Gastroesophageal sphincter (tissue), 4 donors: Measurements from ENCODE around the gene NOL4L. TPM values are rescaled to one million over a fixed set of nuclear protein-coding genes. Genes with fewer than 3 reads are reported as not detected.
A peak's percentile ranks its signal among the peaks of the same experiment; 100 is the strongest.

Source experiments
- ATAC-seq: fragments of 150-250 bp; one replicate; pipeline ENCODE4 v1.9.1; 2016; ENCODE audit warnings: mild to moderate bottlenecking, moderate library complexity
- H3K27ac ChIP-seq, 4 donors: fragments of 200-600 bp; sonication (generic) in 3 of 4; 1 replicate in 3 of 4; 2 replicates in 1 of 4; pipeline ENCODE4 v1.5.1; 2016 to 2019
- H3K27me3 ChIP-seq: fragments of 200-600 bp; sonication (generic); one replicate; pipeline ENCODE4 v1.5.1; 2019
- H3K36me3 ChIP-seq, 2 donors: fragments of 200-600 bp; sonication (generic); one replicate each; pipeline ENCODE4 v1.5.1; 2019; ENCODE audit warnings: control low read depth in 1 of 2
- H3K4me1 ChIP-seq, 3 donors: fragments of 200-600 bp; sonication (generic); 1 replicate in 2 of 3; 2 replicates in 1 of 3; pipeline ENCODE4 v1.5.1; 2016 to 2019; ENCODE audit warnings: control low read depth in 2 of 3
- H3K4me3 ChIP-seq, 2 donors: fragments of 200-600 bp; sonication (generic); one replicate each; pipeline ENCODE4 v1.5.1; 2019; ENCODE audit warnings: mild to moderate bottlenecking in 1 of 2, moderate library complexity in 1 of 2
- H3K9me3 ChIP-seq, 3 donors: fragments of 200-600 bp; sonication (generic); one replicate each; pipeline ENCODE4 v1.5.1; 2017 to 2019; ENCODE audit warnings: control low read depth in 2 of 3
- CTCF ChIP-seq, 4 experiments: fragments of 200-600 bp in 2 of 4; fragments of 450-650 bp in 2 of 4; sonication (generic) in 1 of 4; IDR thresholded peaks; one replicate each; pipeline ENCODE4 v1.5.1; 2017 to 2019; ENCODE audit warnings: antibody characterized with exemption in 4 of 4, mild to moderate bottlenecking in 2 of 4, moderate library complexity in 2 of 4
- EP300 ChIP-seq: sonication (generic); formaldehyde crosslinking; IDR thresholded peaks from one replicate; pipeline ENCODE4 v1.6.1; 2017; ENCODE audit warnings: antibody characterized with exemption, mild to moderate bottlenecking
- POLR2A ChIP-seq, 2 donors: fragments of 450-650 bp; IDR thresholded peaks; one replicate each; pipeline ENCODE4 v1.6.1; 2017; ENCODE audit warnings: antibody characterized with exemption in 2 of 2, mild to moderate bottlenecking in 2 of 2, moderate library complexity in 1 of 2
- POLR2AphosphoS5 ChIP-seq: sonication (generic); formaldehyde crosslinking; IDR thresholded peaks from one replicate; pipeline ENCODE4 v1.6.1; 2017; ENCODE audit warnings: antibody characterized with exemption
- WGBS, 2 donors: methylation state at CpG; one replicate each; pipeline ENCODE4 v1.1.5; 2018; ENCODE audit warnings: low coverage in 1 of 2; 5-methylcytosine and 5-hydroxymethylcytosine counted together
- total RNA-seq, 4 donors: library from RNA; depleted of rRNA; stranded (reverse); fragments of >200 nt; gene quantifications; one replicate each; pipeline ENCODE4 v1.1.0, GENCODE V29; 2016

NOL4L gene
- total RNA-seq, 4 donors from 2014 or later: 9.0 to 14.7 (median 10.8) TPM

GRCh38 chr20:32470025-32470861, 114.9 kb downstream of the NOL4L start:
- peak; percentile 52 for ATAC-seq
- no peak for TF ChIP-seq POLR2A (IDR thresholded peaks at IDR 0.05)
- TF ChIP-seq POLR2AphosphoS5: peak; percentile 54
- TF ChIP-seq EP300: no peak
- TF ChIP-seq CTCF (IDR thresholded peaks at IDR 0.05): peak in 3 of 4 experiments; percentile 14 to 57 (median 38)
- Histone ChIP-seq H3K36me3 (peaks cover 0 to 20% of the 10 kb centered on the region in 2 donors), H3K4me3 (no peak overlapping the region), H3K9me3 (no peaks in the 10 kb centered on the region), H3K27ac (peak overlapping the region in 3 of 4 donors; percentile 47 to 69 (median 68)), H3K27me3 (no peaks in the 10 kb centered on the region), H3K4me1 (peaks cover 0 to 99% (median 53%) of the 10 kb centered on the region in 3 donors)
- WGBS, 2 donors: 61% methylated on average over 7 of the region's 27 CpGs; no CpG with 5 or more reads in 1 of the 2 donors

GRCh38 chr20:32468860-32469259, 116.3 kb downstream of the NOL4L start:
- TF ChIP-seq EP300 (no peak), CTCF (IDR thresholded peaks at IDR 0.05) (no peak), POLR2AphosphoS5 (no peak), POLR2A (IDR thresholded peaks at IDR 0.05) (no peak)
- H3K27me3 ChIP-seq: no peaks in the 10 kb centered on the region
- no peak for ATAC-seq
- peak overlapping the region in 2 of 4 donors; percentile 14 to 33 for H3K27ac ChIP-seq
- H3K36me3 ChIP-seq: peaks cover 0 to 20% of the 10 kb centered on the region in 2 donors
- H3K4me3 ChIP-seq: no peak overlapping the region
- H3K9me3 ChIP-seq: no peaks in the 10 kb centered on the region
- peaks cover 0 to 99% (median 51%) of the 10 kb centered on the region in 3 donors for H3K4me1 ChIP-seq
- WGBS, 2 donors: 69 to 100% methylated on average over 2 to 6 of the region's 7 CpGs

- no peak for TF ChIP-seq POLR2A (IDR thresholded peaks at IDR 0.05)
- no peak for TF ChIP-seq POLR2AphosphoS5
- TF ChIP-seq CTCF (IDR thresholded peaks at IDR 0.05): no peak
- ATAC-seq: no peak
- peak overlapping the region in 3 of 4 donors; percentile 80 to 86 (median 84) for H3K27ac ChIP-seq
- peaks cover 2 to 99% (median 50%) of the 10 kb centered on the region in 3 donors for H3K4me1 ChIP-seq
- H3K4me3 ChIP-seq: no peak overlapping the region
- peaks cover 0 to 20% of the 10 kb centered on the region in 2 donors for H3K36me3 ChIP-seq
- H3K9me3 ChIP-seq: no peaks in the 10 kb centered on the region
- H3K27me3 ChIP-seq: no peaks in the 10 kb centered on the region
- 82% methylated on average over 3 of the region's 6 CpGs; no CpG with 5 or more reads in 1 of the 2 donors for WGBS, 2 donors
Observed at GRCh38 chr20:32468313-32468640, 116.9 kb downstream of the NOL4L start.

GRCh38 chr20:32467506-32468312, 117.4 kb downstream of the NOL4L start:
- H3K27ac ChIP-seq: peak overlapping the region in 3 of 4 donors; percentile 80 to 86 (median 84)
- 76 to 80% methylated on average over 1 to 3 of the region's 12 CpGs for WGBS, 2 donors
- ATAC-seq: no peak

More at GRCh38 chr20:32467506-32468312, 117.4 kb downstream of the NOL4L start:
- TF ChIP-seq POLR2A (IDR thresholded peaks at IDR 0.05): no peak
- no peak for TF ChIP-seq EP300
- no peak for TF ChIP-seq POLR2AphosphoS5
- TF ChIP-seq CTCF (IDR thresholded peaks at IDR 0.05): no peak
- H3K4me3 ChIP-seq: no peak overlapping the region
- H3K36me3 ChIP-seq: peaks cover 0 to 16% of the 10 kb centered on the region in 2 donors
- H3K4me1 ChIP-seq: peaks cover 2 to 99% (median 48%) of the 10 kb centered on the region in 3 donors
- H3K27me3 ChIP-seq: no peaks in the 10 kb centered on the region
- no peaks in the 10 kb centered on the region for H3K9me3 ChIP-seq
